HTERT RPE-1 (cell line): Measurements from ENCODE around the gene HTRA1.

Experiments used
- in situ Hi-C: fragments of 300-500 bp; cut with MboI; formaldehyde crosslinking; loops from 4 replicates; pipeline ENCODE4 v1.14.3; 2020; ENCODE audit warnings: low sequenced_read_pairs

The HTRA1 gene

DNA sequence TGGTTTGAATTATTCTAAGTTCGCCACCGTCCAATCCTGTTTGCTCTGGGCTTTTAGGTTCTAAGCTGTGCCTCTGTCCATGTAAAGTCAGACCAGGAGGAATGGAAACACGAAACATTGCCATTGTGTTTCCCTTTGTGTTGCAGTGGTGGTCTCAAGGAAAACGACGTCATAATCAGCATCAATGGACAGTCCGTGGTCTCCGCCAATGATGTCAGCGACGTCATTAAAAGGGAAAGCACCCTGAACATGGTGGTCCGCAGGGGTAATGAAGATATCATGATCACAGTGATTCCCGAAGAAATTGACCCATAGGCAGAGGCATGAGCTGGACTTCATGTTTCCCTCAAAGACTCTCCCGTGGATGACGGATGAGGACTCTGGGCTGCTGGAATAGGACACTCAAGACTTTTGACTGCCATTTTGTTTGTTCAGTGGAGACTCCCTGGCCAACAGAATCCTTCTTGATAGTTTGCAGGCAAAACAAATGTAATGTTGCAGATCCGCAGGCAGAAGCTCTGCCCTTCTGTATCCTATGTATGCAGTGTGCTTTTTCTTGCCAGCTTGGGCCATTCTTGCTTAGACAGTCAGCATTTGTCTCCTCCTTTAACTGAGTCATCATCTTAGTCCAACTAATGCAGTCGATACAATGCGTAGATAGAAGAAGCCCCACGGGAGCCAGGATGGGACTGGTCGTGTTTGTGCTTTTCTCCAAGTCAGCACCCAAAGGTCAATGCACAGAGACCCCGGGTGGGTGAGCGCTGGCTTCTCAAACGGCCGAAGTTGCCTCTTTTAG is 52.9 kb downstream of the HTRA1 start:
- in situ Hi-C loops, result no loop called here

- in situ Hi-C loops, result no loop called here
These were observed 53.7 kb downstream of the HTRA1 start for GRCh38 chr10:122515022-122515424.

- in situ Hi-C loops, result no loop called here
These were observed 54.4 kb downstream of the HTRA1 start for GRCh38 chr10:122515588-122516231.

- in situ Hi-C loops, result no loop called here
These were observed 55.4 kb downstream of the HTRA1 start for GRCh38 chr10:122516734-122517133.

- in situ Hi-C loops, result no loop called here
These were observed 57.8 kb downstream of the HTRA1 start for GRCh38 chr10:122519144-122519543.

DNA sequence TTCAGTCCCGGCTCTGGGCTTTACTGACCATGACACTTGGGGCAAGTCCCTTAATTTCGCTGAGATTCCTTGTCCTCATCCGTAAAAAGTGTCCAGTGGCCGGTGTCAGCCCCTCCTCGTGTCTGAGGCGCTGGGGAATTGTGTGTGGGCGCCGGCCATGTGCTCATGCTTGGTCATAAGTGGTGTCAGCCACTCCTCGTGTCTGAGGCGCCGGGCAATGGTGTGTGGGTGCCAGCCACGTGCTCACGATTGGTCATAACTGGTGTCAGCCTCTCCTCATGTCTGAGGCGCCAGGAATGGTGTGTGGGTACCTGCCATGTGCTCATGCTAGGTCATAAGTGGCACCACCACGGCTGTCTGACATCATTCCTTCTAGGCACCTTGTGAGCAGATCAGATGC is 58.5 kb downstream of the HTRA1 start:
- in situ Hi-C loops, result no loop called here

DNA sequence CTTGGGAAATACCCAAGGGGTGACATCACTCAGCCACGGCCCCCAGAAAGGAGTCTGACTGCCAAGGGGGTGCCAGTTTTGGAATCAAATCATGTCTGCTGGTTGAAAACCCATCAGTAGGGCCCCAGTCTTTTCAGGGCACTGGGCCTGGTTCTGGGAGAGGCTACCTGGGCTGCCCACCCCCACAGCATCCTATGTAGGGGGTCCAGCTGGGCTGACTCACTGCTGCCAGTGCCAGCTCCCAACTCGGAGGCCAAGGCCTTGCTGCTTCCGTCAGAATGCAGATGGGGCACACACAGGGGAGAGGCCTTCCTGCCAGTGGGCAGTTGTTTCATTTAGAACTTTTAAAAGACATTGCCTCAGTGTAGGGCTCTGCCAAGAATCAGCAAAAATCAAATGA is 59.7 kb downstream of the HTRA1 start:
- in situ Hi-C loops, result no loop called here

GRCh38 chr10:122524811-122525210 is 63.5 kb downstream of the HTRA1 start:
- in situ Hi-C loops, result no loop called here

DNA sequence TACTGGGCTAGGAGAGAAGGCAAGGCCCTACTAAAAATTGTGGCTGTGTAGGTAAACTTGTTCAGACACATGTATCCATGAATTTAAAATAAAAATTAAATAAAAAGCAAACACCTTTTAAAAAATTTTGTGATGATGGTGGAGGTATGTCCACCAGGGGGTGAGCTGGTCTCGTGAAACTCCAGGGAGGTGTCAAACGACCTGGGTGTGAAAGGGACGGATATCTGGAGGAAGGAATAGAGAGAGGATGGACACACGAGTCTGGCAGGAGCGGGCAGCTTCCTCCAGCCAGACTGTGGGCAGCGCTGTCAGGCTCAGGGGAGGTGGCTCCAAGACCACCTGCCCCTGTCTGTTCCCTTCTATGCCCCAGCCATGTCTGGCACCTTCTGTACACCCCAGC is 64.4 kb downstream of the HTRA1 start:
- in situ Hi-C loops, result no loop called here

DNA sequence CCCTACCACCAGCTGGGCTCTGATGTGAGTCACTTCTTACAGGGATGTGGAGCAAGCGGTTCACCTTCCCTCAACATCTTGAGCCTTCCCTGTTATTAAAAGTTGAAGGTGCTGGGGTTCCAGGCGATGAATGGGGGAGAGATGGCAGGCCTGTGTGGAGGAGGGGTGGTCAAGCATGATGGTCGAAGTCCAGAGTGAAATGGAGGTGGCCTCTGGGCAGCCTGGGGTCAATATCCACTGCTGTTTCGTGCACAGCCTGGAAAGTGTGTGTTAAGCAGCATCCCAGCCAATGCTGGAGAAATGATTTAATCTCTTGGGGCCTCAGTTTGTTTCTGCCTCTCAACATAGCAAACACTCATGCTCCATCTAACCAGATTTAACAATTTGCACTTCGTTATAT is 65.5 kb downstream of the HTRA1 start:
- in situ Hi-C loops, result no loop called here

DNA sequence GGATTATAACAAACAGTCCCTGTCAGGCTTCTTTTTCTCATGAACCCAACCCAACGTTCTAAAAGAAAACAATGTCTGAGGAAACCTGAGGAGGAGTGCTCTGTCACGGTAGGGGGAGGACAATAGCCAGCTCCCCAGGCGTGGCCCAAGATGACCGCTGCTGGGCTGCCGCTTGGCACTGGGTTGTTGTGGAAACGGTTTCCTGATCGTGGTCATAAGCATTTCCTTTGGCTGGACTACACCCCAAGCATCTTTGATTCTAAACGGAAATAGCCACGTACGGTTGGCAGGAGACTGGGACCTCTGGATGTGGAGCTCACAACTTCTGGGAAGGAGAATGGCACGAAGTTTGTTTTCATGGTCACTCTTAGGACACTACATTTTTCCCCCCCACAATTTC is 68.8 kb downstream of the HTRA1 start:
- in situ Hi-C loops, result no loop called here

DNA sequence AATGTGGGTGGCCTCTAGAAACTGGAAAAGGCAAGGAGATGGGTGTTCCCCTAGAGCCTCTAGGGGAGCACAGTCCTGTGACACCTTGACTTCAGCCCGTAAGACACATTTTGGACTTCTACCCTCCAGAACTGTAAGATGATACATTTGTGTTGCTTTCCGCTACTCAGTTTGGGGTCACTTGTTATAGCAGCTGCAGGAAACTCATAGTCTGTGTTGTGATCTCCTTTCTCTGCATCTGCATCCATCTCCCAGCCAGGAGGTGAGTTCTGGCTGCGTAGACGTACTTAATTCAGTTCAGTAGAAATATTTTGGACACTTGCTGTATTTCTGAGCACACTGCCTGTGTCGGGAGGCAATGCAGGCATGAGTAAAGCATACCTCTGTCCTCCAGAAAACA is 69.9 kb downstream of the HTRA1 start:
- in situ Hi-C loops, result no loop called here

- in situ Hi-C loops, result no loop called here
These were observed 70.6 kb downstream of the HTRA1 start for GRCh38 chr10:122531939-122532338.

DNA sequence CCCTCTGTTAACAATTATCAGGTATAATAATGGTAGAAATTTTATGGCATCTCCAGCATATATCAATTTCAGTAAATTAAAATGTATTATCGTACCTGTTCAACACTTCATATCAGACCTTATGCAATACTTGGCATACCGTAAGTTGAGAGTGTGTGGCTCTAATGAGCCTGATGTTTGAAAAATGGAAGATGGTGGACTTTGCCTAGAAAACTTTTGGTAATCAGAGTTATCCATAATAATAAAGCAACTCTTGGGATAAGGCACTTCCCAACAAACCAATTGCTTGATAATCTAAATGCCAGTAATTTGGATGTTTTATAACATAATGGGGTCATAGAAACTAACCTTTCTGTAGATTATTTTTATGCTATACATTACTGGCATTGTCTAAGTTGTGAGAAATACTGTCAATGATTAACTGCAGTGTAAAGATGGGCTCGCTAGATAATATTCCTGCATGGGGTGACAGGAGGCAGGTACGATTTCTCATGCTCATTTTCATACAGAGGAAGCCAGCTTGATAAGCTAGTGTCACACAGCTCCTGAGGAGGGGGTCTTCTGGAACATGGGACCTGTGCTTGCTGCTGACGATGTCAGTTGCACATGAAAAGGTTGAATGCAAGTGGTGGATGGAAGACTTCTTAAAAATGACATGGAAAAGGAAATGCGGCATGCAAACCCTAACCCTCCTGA is 71.4 kb downstream of the HTRA1 start:
- in situ Hi-C loops, result no loop called here

DNA sequence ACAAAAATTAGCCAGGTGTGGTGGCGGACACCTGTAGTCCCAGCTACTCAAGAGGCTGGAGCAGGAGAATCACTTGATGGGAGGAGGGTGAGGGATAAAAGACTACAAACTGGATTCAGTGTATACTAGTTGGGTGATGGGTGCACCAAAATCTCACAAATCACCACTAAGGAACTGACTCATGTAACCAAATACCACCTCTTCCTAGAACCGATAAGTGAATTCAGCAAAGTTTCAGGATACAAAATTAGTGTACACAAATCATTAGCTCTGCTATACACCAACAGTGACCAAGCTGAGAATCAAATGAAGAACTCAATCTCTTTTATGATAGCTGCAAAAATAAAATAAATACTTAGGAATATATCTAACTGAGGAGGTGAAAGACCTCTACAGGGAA is 76.2 kb downstream of the HTRA1 start:
- in situ Hi-C loops, result no loop called here

DNA sequence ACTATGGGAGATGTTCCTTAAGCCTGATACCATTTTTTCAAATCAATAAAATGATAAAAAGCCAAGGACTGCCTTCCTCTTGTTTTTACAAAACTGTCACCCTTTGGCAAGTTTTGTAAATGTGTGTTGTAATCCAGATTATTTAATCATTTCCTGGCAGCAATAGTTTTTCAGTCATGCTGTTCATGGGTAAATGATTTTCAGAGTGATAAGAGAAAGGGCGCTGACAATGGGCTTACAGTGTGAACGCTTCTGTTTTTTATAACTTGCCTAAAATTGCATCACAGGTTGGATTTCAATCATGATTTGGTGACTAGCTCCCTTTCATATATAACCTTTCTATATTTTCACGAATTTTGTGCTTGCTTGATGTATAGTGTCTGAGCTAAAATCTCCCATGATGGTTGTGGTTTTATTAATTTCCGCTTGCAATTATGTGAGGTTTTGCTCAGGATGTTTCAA is 80.2 kb downstream of the HTRA1 start:
- in situ Hi-C loops, result no loop called here

DNA sequence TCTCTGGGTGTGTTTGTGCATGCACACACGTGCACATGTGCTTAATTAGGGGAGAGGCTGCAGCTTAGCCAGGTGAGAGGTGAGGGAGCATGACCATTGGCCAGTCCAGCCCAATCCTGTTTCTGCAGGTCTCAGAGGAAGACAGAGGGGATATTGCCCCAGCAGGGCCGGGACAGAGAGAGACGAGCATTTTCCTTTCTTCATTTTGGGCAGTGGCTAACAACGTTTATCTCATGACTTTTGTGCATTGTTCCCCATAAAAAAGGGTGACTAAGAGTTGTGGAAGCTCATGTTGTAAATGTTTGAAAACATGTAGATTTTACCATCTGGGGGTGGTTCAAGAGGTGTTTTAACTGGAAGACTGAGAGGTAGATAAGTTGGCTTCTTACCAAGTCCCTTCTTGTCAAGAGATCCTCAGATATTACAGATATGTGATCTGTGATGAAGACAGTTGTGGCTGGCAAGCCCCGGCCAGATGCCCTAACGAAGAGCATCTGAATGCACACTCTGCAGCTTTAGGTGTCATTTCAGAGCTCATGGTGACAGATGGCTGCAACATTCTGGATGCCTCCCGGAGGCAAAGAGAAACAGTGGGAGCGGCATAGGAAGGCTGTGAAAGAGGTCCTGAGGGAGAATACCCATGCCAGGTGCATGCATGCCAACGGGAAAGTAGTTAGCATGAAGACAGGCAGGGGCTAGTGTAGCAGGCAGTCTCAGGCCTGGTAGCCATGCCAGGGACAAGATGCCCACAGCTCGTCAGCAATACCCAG is 82.5 kb downstream of the HTRA1 start:
- in situ Hi-C loops, result no loop called here

DNA sequence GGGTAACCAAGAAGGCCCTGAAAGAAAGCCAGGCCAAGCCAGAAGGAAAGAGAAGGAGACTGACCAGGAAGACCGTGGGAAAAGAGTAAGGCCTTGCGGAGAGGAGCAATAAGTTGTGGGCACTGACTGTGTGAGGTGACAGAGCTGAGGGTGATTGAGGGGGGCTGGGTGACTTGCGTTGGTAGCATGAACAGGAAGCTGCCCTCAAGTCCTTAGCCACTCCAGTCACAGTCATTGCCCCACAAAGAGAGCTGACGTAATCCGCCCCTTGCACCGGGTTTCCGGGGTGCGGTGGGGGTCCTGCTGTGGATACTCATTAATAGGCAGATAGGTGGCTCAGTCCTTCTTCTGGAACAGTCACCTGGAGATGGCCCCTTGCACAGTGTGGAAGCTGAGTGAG is 83.1 kb downstream of the HTRA1 start:
- in situ Hi-C loops, result no loop called here

- in situ Hi-C loops, result no loop called here
These were observed 84.9 kb downstream of the HTRA1 start for GRCh38 chr10:122546242-122546641.

DNA sequence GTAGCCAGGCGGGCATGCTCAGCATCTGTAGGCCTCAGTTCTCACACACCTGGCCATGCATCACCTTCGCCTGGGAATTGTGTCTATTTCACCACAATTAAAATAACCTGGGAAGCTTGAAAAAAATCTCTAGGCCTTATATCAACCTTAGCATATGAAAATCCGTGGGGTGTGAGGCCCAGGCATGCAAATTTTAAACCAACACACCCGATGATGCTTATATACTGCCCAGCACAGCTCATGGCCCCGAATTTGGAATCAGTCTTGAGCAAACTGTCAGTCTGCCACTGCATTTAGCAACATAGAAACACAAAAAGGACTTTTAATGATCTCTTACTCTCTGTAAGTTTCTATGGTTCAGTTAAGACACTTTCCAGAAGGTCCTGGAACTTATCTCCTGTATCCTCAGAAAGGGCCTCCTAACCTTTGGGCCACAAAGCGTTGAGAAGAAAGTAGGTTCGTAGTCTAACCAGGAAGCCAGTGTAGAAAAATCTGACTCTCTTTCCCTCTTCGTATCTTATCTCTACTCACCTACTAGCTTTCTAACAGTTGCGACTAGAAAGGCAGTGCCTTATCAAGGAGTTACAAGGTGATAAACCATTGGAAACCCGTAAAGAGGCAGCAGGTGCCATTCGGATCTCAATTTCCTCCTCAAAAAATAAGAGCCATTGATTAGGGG is 87.2 kb downstream of the HTRA1 start:
- in situ Hi-C loops, result no loop called here

DNA sequence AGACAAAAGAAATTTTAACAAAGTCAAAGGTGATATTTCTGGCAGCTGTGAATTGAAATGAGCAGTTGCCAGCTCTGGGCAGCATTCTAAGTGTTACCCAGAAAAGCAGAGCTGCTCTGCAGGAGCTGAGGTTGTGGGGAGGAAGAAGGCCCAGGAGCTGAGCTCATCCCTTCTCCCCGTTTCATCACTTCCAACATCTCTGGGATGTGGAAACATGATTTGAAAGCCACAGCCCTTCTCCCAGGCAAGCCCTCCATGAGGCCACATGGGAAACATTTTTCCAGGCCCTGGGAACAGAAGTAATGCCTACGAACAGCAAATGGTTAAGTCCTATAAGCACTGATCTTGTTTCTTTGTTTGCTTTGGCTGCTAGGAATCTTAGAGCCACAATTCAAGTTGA is 88.3 kb downstream of the HTRA1 start:
- in situ Hi-C loops, result no loop called here
